Embryonic facial prominence (tissue), 1 donor: ENCODE measurements around the gene ABCC1.

Experiments used
- DNase-seq: peaks from one replicate; pipeline ENCODE4 v3.0.0-alpha.2; 2016; ENCODE audit errors: extremely low spot score

Gene ABCC1

GRCh38 chr16:15993541-15993940 is 44.1 kb downstream of the ABCC1 start:
- DNase-seq = no peak

- DNase-seq = no peak
Measured at GRCh38 chr16:15993946-15994665, 44.7 kb downstream of the ABCC1 start.

GRCh38 chr16:15996432-15997109 is 47.2 kb downstream of the ABCC1 start:
- DNase-seq = no peak

GRCh38 chr16:16000685-16001084 is 51.3 kb downstream of the ABCC1 start:
- DNase-seq = no peak

- no peak for DNase-seq
Measured at GRCh38 chr16:16001596-16002255, 52.3 kb downstream of the ABCC1 start.

GRCh38 chr16:16003719-16004313 is 54.4 kb downstream of the ABCC1 start:
- DNase-seq = no peak

- DNase-seq = no peak
Measured at GRCh38 chr16:16004314-16004749, 54.9 kb downstream of the ABCC1 start.

GRCh38 chr16:16005721-16006120 is 56.3 kb downstream of the ABCC1 start:
- DNase-seq = no peak

- DNase-seq = no peak
Measured at GRCh38 chr16:16006650-16007049, 57.2 kb downstream of the ABCC1 start.

GRCh38 chr16:16007743-16008111 is 58.3 kb downstream of the ABCC1 start:
- no peak for DNase-seq

GRCh38 chr16:16008666-16009065 is 59.2 kb downstream of the ABCC1 start:
- no peak for DNase-seq

GRCh38 chr16:16009401-16009800 is 60.0 kb downstream of the ABCC1 start:
- DNase-seq = no peak

GRCh38 chr16:16010194-16010593 is 60.8 kb downstream of the ABCC1 start:
- DNase-seq = no peak

- DNase-seq = no peak
Measured at GRCh38 chr16:16012144-16012543, 62.7 kb downstream of the ABCC1 start.

- no peak for DNase-seq
Measured at GRCh38 chr16:16013812-16014211, 64.4 kb downstream of the ABCC1 start.

- DNase-seq = no peak
Measured at GRCh38 chr16:16014329-16015224, 65.2 kb downstream of the ABCC1 start.

GRCh38 chr16:16015849-16016248 is 66.4 kb downstream of the ABCC1 start:
- no peak for DNase-seq

GRCh38 chr16:16016388-16016964 is 67.1 kb downstream of the ABCC1 start:
- no peak for DNase-seq

- no peak for DNase-seq
Measured at GRCh38 chr16:16017812-16018211, 68.4 kb downstream of the ABCC1 start.

GRCh38 chr16:16018705-16019104 is 69.3 kb downstream of the ABCC1 start:
- DNase-seq = no peak

GRCh38 chr16:16019488-16019887 is 70.1 kb downstream of the ABCC1 start:
- no peak for DNase-seq
